ENCODE data around the gene ADORA1. TPM values are rescaled to one million over a fixed set of nuclear protein-coding genes. Genes with fewer than 3 reads are reported as not detected.

ADORA1 gene
- total and polyA plus RNA-seq, 4 donors = 0.33 to 1.1 (median 0.37) TPM

GRCh38 chr1:203167913-203168200, 40.3 kb downstream of the ADORA1 start:
- DNase-seq (ENCODE audit: low spot score) = no peak
- WGBS = 92% methylated on average over 5 of the region's 5 CpGs
- Histone ChIP-seq H3K27ac (ENCODE audit: low read depth in 1 of 2, low read length in 2 of 2) (no peak overlapping the region), H3K9me3 (ENCODE audit: control insufficient read depth in 4 of 4, low read length in 3 of 4) (no peaks in the 10 kb centered on the region), H3K4me3 (ENCODE audit: low read depth in 1 of 3, low read length in 3 of 3) (no peak overlapping the region), H3K27me3 (ENCODE audit: control insufficient read depth in 4 of 4, insufficient read depth in 4 of 4, low read length in 3 of 4) (peaks cover 0 to 2% (median 0%) of the 10 kb centered on the region in 4 donors), H3K36me3 (ENCODE audit: control insufficient read depth in 4 of 4, insufficient read depth in 3 of 4, low read depth in 1 of 4, low read length in 3 of 4) (no peaks in the 10 kb centered on the region), H3K9ac (ENCODE audit: low read depth in 1 of 2, low read length in 2 of 2) (no peak overlapping the region), H3K4me1 (ENCODE audit: control insufficient read depth in 4 of 4, insufficient read depth in 4 of 4, low read length in 3 of 4) (no peaks in the 10 kb centered on the region)
- TF ChIP-seq FOXA2 (IDR thresholded peaks at IDR 0.05) (no peak), CTCF (IDR thresholded peaks at IDR 0.05; ENCODE audit: low read depth, low read length, missing input control) (no peak), EGR1 (IDR thresholded peaks at IDR 0.05; ENCODE audit: low read depth in 2 of 2) (no peak), SP1 (IDR thresholded peaks at IDR 0.05) (no peak), NR2F2 (IDR thresholded peaks at IDR 0.05) (no peak), JUND (IDR thresholded peaks at IDR 0.05) (no peak), REST (IDR thresholded peaks at IDR 0.05) (no peak), RAD21 (IDR thresholded peaks at IDR 0.05) (no peak), HNF4A (conservative IDR thresholded peaks at IDR 0.05) (no peak), MAX (IDR thresholded peaks at IDR 0.05) (no peak)
- TF ChIP-seq, protein P1, sequence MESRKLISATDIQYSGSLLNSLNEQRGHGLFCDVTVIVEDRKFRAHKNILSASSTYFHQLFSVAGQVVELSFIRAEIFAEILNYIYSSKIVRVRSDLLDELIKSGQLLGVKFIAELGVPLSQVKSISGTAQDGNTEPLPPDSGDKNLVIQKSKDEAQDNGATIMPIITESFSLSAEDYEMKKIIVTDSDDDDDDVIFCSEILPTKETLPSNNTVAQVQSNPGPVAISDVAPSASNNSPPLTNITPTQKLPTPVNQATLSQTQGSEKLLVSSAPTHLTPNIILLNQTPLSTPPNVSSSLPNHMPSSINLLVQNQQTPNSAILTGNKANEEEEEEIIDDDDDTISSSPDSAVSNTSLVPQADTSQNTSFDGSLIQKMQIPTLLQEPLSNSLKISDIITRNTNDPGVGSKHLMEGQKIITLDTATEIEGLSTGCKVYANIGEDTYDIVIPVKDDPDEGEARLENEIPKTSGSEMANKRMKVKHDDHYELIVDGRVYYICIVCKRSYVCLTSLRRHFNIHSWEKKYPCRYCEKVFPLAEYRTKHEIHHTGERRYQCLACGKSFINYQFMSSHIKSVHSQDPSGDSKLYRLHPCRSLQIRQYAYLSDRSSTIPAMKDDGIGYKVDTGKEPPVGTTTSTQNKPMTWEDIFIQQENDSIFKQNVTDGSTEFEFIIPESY (IDR thresholded peaks at IDR 0.05) = no peak

- Histone ChIP-seq H3K9me3 (ENCODE audit: control insufficient read depth in 4 of 4, low read length in 3 of 4) (no peaks in the 10 kb centered on the region), H3K27ac (ENCODE audit: low read depth in 1 of 2, low read length in 2 of 2) (no peak overlapping the region), H3K9ac (ENCODE audit: low read depth in 1 of 2, low read length in 2 of 2) (no peak overlapping the region), H3K36me3 (ENCODE audit: control insufficient read depth in 4 of 4, insufficient read depth in 3 of 4, low read depth in 1 of 4, low read length in 3 of 4) (no peaks in the 10 kb centered on the region), H3K27me3 (ENCODE audit: control insufficient read depth in 4 of 4, insufficient read depth in 4 of 4, low read length in 3 of 4) (peaks cover 0 to 2% (median 0%) of the 10 kb centered on the region in 4 donors), H3K4me3 (ENCODE audit: low read depth in 1 of 3, low read length in 3 of 3) (no peak overlapping the region), H3K4me1 (ENCODE audit: control insufficient read depth in 4 of 4, insufficient read depth in 4 of 4, low read length in 3 of 4) (no peaks in the 10 kb centered on the region)
- DNase-seq (ENCODE audit: low spot score) = no peak
- 95% methylated on average over 12 of the region's 12 CpGs for WGBS
- TF ChIP-seq SP1 (IDR thresholded peaks at IDR 0.05) (no peak), HNF4G (IDR thresholded peaks at IDR 0.05) (no peak), MAX (IDR thresholded peaks at IDR 0.05) (no peak), CTCF (IDR thresholded peaks at IDR 0.05; ENCODE audit: low read depth, low read length, missing input control) (no peak), YY1 (IDR thresholded peaks at IDR 0.05) (no peak), RXRA (IDR thresholded peaks at IDR 0.05) (no peak), FOXA1 (IDR thresholded peaks at IDR 0.05) (no peak), NR2F2 (IDR thresholded peaks at IDR 0.05) (no peak), RAD21 (IDR thresholded peaks at IDR 0.05) (no peak), FOXA2 (IDR thresholded peaks at IDR 0.05) (no peak), GABPA (IDR thresholded peaks at IDR 0.05 in 1 of 2, conservative IDR thresholded peaks at IDR 0.05 in 1 of 2) (no peak), TAF1 (conservative IDR thresholded peaks at IDR 0.05) (no peak), HNF4A (conservative IDR thresholded peaks at IDR 0.05) (no peak), JUND (IDR thresholded peaks at IDR 0.05) (no peak)
- TF ChIP-seq, protein P2, sequence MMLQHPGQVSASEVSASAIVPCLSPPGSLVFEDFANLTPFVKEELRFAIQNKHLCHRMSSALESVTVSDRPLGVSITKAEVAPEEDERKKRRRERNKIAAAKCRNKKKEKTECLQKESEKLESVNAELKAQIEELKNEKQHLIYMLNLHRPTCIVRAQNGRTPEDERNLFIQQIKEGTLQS (IDR thresholded peaks at IDR 0.05) = no peak
- TF ChIP-seq, protein P1 (IDR thresholded peaks at IDR 0.05) = no peak
Observed at GRCh38 chr1:203168256-203168786, 40.8 kb downstream of the ADORA1 start.
